LHCN-M2 (cell line): Measurements from ENCODE around the gene SMAD7. TPM values are rescaled to one million over a fixed set of nuclear protein-coding genes. Genes with fewer than 3 reads are reported as not detected.

Experiments
- DNase-seq: peaks from one replicate; pipeline ENCODE4 v3.0.0-alpha.2; 2012; ENCODE audit warnings: low read depth
- total RNA-seq: library from RNA; depleted of rRNA; stranded (reverse); fragments of >200 nt; gene quantifications from 2 replicates; pipeline ENCODE4 v1.2.3, GENCODE V29; 2014

Gene SMAD7
- total RNA-seq, 1 experiment from 2014 or later, result 7.6 TPM

DNA sequence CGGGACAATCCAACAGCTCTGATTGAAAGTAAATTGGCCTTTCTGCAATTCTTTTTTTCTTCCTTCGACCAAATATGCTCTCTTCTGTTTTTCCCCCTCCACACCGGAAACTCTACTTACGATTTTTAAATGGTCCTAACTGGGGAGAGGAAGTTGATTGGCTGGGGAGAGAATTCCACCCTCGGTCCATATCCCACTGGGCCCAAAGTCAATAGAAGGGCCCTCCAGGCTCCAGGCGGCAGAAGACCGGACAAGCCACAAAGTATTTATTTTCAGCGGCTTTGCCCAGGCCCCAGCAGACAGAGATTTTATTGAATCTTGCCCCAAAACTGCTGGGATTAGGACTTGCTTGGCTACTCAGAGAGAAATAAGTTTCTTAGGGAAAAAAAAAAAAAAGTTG, 37.1 kb upstream of the SMAD7 start:
- no peak for DNase-seq

DNA sequence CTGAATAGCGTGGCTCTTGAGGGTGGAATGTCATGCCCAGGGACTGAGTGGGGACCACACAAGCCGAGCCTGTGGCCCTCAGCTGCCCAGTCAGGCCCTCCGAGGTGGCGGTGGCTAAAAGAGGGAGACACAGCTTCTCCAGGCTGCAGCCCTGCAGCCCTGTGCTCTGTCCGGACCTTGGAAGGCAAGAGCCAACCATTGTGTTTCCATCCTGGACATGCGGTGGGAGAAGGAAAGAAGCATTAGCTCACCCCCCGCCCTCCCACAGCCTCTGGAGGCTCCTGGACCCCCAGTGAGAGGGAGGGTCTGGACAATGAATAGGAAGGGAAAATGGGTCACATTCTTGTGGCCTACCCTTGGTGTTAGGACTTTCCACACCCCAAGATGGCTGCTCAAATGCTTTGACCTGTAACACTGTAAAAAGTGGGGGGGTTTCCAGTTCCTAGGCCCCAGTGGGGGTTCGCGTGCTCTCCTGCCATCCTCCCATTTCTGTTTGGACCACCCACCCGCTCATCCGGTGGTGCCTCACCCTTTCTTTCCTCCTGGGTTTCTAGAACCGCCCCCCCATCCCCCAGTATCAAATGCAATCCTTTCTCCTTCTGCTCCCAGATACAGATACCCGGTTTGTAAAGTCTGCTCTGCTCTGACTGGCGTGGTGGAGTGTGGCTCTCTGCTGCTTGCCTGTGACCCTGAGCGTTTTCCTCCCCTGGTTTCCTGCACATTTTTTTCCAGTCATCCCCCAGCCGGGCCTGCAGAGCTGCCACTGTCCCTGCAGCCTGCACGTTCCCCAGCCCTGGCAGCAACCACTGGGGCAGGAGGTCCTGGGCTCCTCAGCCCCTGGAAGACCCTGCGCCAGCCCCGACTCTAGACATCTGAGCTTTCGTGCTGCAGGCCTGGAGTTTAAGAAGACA, 36.3 kb upstream of the SMAD7 start:
- no peak for DNase-seq

DNA sequence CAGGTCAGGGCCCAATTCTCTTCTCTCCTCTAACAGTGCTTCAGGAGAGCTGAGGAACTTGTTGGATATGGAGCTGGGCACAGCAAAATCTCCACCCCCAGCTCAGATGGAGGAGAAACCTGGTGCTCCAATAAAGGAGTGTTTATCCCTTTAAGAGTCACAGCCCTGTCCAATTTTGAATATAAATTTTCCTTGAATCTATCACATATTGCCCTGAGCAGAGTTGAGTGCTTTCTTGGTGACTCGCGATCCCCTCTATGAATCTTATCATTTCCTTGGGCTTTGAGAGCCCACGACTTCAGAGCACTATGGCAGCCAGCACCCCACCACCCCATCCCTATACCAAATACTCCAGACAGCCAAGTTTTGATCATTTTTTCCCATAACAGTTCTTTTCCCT, 34.4 kb upstream of the SMAD7 start:
- no peak for DNase-seq

DNA sequence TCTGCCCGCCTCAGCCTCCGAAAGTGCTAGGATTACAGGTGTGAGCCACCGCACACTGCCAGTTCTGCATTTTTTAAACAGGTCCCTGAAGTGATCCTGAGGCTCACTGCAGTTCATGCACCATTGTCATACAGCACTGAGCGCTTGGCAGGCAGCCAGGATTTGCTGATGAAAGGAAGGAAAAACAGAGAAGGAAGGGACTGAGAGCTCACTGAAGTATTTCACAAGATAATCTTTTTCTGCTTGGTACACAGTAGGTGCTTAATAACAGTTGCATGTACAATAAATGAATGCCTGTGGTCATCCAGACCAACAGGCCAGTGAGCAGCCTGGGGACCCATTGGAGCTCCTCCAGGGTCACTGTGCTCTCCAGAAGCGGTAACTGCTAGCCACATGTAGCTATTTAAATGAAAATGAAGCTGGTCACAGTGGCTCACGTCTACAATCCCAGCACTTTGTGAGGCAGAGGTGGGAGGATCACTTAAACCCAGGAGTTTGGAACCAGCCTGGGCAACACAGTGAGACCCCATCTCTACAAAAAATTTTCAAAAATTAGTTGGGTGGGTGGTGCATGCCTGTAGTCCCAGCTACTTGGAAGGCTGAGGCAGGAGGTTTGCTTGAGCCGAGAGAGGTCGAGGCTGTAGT, 33.1 kb upstream of the SMAD7 start:
- no peak for DNase-seq

DNA sequence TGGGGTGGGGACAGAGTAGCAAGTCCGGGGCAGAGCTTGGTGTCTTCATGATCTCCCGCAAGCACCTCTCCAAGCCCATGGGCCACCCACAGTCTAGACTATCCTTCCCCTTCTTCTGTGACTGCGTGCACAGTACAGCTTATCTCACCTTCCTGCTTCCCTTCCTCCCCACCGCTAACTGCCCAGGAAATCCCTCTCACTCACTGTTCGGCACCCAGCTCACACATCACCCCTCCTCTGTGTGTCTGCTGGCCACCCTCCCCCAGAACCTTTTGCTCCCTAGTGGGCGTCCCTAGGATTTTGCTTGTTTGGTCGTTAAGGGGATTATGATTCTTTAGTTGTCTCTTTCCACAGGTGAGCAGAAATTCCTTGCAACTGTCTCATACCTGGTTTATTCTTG, 31.5 kb upstream of the SMAD7 start:
- no peak for DNase-seq

DNA sequence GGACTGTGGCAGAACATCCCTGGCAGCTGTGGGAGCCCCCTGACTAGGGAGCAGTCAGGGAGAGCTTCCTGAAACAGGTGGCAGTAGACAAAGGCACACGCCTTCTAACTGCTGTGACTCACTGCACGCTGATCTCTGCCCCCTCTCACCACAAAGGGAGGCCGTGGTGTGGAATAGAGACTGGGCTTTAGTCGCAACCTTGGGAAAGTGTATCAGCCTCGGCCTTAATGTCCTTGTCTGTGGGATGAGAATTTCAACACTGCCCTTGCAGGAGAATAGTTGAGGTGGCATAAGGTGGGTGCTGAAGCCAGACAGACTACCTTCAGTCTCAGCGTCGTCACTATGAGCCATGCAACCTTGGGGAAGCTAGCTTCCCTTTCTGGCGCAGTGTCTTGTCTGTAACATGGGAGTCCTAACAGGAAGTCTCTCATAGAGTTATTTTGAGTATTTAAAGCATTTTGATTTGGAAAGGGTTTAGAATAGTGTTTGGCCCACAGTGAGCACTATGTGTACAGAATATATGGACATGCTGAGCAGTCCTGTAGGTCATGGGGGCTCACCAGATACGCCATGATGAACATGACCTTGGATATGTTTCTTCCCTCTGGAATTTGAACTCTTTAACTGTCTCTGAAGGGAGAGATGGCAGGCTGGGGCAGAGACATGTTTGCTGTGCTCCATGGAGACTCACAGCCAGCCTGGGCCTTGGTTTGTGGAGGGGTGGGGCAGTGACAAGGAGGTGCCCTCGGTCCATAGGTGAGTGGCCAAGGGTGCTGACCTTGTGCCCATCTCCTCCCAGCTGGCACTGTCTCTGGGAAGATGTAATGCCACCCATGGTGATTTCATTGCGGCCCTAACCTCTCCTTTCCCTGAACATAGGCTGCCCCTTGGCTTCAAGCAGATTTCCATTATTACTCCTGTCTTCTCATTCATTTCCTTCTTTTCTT, 29.5 kb upstream of the SMAD7 start:
- DNase-seq, result peak; percentile 68

DNA sequence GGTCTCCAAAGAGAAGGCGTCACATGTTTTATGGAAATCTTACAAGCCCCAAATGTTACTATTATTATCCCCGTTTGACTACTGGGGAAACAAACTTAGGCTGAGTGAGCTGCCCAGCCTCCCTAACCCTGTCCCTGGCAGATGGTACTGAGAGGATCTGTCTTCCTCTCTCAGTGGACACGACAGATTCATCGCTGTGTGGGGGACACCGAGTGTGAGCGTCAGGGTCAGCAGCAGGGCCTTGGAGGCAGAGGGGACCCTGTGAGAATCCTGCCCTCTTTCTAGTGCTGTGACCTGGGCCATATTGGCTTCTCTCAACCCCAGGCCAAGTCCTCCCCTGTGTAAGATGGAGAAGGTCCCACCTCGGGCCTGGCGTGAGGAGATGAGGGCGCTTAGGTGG, 27.1 kb upstream of the SMAD7 start:
- no peak for DNase-seq

DNA sequence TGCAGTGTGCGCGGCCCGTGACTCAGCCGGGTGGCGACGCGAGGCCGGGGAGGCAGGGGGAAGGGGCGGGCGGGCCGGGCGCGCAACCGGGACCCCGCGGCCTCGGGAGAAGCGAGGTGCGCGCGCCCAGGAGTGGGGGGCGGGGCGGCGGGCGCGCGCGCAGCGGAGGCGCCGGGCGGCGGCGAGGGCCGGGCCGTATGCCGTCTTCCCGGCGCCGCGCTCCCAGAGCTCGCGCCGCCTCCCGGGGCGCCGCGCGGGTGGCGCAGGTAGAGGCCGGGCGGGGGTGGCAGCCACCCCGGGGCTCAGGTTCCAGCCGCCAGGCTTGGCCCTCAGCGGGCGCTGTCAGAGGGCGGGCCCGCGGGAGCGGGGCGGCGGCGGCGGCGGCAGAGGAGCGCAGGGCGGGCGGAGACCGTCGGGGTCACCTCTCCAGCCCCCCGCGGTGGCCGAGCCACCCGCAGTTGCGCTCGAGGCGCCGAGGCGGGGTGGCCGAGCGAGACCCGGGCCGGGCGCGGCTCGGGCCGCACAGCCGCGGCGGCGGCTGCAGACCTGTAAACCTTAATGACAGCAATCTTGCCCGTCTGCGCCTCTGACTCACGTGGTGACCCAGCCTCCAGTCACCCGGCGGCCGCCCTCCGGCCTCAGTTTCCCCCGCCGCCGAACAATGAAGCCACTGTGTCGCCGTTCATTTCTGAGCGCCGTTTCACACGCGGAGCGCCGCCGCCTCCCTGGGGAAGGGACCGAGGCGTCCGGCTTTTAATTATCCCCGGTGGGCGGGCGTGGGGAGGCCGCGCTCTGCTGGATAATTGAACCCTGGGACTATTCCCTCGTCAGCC, 25.3 kb upstream of the SMAD7 start:
- DNase-seq, result peak; percentile 49

DNA sequence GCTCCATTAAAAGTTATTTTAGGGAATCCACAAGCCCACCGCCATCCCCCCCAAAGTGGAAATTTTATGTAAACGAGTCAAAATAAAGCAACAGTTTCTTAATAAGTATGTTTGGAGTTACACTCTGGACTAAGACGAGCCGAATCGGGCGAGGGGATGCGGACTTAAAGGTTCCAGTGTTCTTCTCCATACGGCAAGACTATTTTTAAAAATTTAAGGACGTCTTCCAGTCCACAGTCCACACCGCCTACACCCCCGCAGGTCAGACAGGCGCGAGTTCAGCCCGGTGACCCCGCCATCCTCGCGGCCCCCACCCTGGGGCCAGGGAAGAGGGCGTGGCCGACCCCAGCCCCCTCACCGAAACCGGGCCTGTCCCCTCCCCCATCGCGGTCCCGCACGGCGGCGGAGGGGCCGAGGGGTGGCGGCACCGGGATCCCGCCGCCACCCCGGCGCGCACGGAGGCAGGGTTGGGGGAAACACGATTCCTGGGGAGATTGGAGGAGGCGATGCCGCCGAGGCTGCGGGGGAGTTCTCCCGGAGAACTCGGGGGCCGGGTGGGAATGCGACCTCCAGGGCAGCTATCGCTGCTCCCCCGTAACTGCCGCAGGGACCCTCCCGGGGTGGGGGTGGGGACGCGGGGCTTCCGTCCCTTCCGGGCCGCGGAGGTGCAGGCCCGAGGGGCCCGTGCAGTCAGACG, 24.5 kb upstream of the SMAD7 start:
- no peak for DNase-seq

DNA sequence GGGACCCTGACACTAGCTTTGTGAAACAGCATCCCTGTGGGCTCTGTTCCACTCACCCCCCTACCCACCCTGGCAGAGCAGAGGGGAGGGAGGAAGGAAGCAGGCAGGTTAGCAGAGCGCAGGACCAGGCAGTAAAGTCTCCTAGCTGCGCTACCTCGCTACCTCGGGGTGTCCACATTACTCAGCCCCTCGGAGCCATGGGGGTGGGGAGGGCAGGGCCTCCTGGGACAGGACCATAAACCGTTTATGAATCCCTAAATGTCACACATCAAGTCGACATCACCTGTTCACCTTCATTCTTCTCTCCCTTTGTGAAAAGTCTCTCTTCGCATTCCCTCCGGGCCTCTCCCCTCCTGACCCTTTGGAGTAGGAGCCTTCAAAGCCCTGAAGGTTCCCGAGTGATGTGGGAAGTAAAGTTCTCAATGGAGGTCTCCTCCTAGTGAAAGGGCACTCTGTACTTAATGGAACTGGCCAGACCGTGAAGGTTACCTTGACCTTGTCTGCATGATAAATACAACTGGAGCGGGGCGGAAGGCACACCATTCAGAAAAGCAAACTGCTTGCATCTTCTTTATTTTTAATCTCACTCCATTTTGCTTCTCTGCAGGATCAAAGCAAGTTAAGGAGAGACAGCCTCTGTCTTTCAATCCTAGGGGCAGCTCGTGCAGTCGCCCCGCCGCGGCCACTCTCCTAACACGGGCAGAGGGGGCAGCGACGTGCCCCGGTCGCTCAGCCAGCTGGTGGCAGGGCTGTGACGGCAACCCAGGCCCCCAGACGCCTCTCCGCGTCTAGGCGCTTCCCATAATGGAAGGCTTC, 23.7 kb upstream of the SMAD7 start:
- no peak for DNase-seq

DNA sequence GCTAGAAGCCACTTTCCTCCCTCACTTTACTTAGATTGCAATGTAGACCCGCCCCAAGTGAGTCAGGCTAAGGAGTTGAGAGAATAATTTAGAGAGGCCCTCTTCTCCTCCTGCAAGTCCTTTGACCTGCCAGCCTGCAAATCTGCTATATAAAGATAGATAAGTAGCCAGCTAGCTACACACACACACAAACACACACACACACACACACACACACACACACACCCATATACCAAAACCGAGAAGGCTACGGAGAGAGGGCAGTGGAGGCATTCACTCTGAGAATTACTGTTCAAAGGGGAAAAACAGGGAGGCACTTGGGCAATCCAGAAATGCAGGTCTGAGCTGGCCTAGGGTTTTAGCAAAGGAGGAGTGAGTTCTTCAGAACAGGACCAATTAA, 23.0 kb upstream of the SMAD7 start:
- DNase-seq, result no peak

DNA sequence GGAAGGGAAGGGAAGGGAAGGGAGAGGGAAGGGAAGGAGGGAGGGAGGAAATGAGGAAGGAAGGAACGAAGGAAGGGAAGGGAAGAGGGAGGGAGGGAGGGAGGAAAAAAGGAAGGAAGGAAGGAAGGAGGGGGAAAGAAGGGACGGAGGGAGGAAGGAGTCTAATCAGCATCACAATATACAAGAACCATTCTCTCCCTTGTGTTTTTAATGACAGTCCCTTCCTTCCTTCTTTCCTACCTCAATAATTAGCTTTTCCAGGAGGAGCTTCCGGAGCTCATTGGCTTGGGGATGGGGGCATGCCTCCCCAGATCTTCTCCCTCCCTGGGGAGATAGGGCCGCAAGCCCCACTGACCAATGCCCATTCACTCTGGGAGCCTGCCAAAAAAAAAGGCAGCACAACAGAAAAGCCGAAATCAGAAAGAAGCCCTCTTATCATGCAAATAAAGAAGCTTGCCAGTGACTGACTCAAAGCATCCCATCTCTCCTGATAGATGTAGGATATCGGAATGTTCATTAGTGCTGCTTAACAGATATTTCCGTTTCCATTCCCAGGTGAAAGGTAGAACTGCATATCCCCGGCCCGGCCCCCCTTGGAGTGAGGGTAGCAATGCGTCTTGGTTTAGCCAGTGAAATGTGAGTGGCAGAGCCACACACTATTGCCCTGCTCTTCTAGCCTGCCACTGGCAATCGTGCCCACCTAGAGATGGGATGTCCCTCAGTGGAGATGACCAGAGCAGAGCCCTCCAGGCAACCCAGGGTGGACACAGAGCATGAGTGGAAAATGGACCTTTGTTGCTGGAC, 17.8 kb upstream of the SMAD7 start:
- DNase-seq, result no peak

DNA sequence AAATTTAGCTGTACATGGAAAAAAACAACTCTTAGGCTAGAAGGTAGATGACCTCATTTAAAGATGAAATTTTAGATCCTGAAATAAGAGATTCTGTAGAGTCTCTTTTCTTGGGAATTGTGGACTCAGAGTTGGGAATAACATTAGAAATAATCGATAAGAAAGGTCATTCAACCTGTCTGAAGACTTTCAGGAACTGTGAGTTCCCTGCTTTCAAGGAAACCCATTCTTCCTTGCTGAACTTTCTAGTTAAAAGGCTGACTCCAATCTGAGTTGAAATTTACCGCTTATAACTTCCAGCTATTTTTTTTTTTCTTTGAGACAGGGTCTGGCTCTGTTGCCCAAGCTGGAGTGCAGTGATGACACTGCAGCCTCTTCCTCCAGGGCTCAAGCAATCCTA, 16.8 kb upstream of the SMAD7 start:
- no peak for DNase-seq

DNA sequence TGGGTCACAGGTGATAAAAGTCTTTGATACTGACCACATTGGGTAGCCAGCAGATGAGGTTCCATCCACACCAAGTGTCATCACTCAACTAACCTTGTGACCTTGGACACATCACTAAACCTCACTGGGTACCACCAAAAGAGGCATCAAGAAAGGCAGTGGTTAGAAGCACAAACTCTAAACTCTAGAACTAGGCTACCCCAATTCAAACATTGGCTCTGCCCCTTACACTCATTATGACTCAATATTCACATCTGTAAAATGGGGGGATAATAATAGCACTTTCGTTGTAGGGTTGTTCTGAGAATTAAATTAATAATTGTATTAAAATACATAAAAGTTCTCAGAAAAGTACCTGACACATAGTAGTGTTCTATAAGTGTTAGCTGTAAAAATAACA, 15.8 kb upstream of the SMAD7 start:
- no peak for DNase-seq

DNA sequence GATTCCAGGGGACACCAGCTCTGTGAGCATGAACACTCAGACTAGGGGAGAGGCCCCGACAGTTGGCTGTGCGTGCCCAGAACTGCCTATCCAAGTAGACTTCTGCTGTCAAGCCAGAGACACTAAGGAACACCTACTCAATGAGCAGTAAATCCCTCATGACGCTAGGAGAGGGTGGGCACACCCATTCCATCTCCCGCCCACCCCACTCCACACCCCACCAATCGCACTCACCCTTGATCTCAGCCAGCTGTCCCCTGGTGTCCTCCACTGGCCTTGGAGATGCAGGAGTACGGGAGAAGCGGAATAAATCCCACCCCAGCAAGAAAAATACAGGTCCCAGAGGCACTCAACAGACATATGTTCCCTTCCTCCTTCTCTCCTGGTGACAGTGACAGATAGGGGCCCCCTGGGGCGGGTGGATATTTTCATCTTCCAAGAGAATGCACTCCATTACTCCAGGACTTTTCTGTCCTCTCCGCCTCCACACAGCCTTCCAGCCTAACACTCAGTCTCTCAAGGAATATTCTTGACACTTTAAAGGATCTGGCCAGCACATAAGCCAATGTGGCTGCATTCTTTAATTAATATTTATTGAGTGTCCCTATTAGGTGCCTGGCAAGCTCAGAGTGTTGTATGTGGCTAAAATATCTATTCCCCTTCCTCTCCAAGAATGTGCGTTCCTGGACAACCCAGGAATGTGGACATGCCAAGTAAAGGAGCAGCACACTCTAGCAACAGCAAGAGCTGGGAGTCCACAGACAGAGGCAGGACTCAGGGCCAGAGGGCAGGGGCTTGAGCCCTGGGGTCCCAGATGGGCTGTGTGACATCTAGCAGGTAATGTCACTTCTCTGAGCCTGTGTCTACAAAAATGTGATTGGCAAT, 13.1 kb upstream of the SMAD7 start:
- DNase-seq, result no peak

DNA sequence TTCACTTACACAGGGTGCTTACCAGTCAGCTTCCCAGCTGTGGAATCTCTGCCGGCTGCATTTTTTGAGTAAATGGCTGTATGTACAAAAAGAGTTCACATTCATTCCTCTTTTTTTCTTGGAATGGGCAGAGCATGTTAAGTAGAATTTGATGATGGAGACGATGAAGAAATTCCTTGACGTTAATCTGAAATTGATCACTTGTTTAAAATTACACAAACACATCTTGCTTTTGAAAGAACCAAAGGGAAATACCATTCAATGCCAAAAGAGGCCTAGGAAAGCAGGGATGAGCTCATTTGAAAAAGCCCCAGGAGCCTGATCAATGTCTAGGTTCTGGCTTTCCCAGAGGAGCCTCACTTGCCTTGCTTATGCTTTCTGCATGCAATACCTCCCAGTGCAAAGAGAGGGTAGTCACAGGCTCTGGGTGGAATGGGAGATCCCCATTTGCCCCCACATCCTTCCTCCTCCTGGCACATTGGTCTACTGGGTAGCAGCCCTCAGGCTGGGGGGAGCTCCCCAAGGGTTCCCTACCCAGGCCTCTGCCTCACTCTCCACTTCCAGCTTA, 12.3 kb upstream of the SMAD7 start:
- no peak for DNase-seq

DNA sequence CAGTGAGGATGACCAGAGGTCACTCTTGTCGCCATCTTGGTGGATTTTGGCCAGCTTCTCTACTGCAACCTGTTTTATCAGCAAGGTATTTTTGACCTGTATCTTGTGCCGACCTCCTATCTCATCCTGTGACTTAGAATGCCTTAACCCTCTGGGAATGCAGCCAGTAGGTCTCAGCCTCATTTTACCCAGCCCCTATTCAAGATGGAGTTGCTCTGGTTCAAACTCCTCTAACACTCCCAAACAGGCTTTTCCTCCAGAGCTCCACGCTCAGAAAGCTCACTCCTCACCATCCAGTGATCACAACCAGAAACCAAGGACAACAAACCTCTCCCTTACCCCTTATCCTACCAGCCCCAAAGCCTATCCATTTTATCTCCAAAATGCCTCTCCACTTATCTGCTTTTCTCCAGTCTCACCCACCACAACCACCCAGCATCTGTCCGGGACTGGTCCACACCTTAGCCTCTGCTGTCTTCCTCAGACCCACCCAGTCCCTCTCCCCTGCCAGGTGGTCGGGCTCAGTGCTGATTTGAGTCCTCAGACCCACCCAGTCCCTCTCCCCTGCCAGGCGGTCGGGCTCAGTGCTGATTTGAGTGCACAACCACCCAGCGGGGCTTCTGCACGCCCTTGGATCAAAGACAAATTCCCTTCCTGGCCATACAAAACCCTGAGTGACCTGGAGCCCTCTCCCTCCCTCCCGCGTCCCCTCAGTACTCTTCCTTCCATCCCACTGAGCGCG, 11.7 kb upstream of the SMAD7 start:
- no peak for DNase-seq
